ENCODE measurements around the gene BLOC1S6. TPM values are rescaled to one million over a fixed set of nuclear protein-coding genes. Genes with fewer than 3 reads are reported as not detected.
"Not testable (repeated sequence)": the region's sequence is repeated elsewhere in the genome, so short reads cannot be mapped to it uniquely, and the experiment has no call there.

Gene BLOC1S6
- total RNA-seq, 2 experiments from 2014 or later, result 36.1 to 52.5 TPM

DNA sequence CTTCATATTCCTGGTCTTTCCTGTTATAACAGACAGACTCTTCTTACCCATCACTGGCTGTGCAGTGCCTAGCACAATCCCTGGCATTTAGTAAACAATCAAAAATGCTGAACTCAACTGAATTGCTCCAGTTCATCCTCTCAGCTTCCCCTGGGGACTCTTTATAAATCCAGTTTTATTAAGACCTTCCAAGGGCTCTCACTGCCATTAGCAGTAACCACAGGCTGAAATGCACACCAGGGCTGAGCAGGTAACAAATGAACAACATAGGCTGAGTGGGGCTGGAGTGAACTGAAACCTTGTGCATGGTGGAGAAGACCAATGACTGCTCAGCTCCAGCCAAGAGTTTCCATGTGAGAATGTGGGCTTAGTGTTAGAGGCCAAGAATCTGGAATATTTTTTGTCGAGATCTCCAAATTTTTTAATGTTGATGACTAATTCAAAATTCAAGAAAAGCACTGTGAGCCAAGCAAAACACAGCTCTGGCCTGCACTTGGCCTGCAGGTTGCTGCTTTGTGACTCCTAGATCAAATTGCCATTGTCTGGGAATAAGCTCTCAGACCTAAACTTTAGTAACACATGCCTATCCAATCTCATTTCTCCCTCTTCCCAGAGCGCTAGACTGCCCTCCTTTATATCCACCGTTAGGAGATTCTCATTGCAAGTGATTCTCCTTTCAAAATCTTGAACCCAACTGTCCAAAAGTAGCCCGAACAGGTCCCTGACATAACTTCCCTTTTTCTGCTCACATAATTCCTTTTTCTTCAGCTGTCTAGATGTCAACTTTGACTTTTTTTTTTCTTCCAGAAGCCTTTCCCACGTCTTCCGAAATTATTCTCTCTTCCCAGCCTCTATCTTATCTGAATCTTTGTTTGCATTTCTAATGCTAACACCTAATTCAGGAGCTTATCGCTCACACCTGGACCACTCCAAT, 55.1 kb downstream of the BLOC1S6 start:
- Mint-ChIP-seq H3K36me3 (ENCODE audit: low read depth) (peaks cover 51% of the 10 kb centered on the region), H3K4me3 (no peak overlapping the region), H3K4me1 (peaks cover 91% of the 10 kb centered on the region), H3K9me3 (ENCODE audit: low read depth) (no peaks in the 10 kb centered on the region), H3K27me3 (no peaks in the 10 kb centered on the region), H3K27ac (peak overlapping the region; percentile 66)
- intact Hi-C loops (cut with DNase I, micrococcal nuclease), result loop anchor here in 1 of 2 experiments (5.0 kb wide), 1 partner anchor 50 kb away; no protein-coding TSS in a partner anchor
- POLR2A ChIA-PET, result no interaction called here
- CTCF ChIA-PET, result interaction anchor here (2.0 to 3.1 kb wide), 2 partner anchors 63 to 184 kb away, joined by 6 to 10 read pairs; no protein-coding TSS in a partner anchor
- ATAC-seq (no peak), DNase-seq (no peak)

DNA sequence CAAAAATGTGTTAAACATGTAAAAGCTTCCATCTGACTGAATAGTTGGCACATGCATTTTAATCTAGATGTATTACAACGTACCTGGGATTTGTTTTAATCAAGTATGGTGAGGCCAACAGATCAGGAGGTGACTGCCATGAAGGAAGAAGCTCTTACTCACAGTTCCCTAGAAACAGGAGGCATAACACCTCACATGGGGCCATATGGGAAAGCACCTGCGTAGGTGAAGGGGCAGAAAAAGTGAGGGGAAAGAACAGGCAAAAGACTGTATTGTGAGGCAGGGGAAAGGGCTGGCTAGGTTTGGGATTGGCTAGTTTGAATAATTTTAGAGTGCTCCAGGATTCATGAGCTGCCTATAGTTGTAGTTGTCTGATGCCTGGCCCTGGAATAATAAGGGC, 57.3 kb downstream of the BLOC1S6 start:
- peak; percentile 29 for DNase-seq

DNA sequence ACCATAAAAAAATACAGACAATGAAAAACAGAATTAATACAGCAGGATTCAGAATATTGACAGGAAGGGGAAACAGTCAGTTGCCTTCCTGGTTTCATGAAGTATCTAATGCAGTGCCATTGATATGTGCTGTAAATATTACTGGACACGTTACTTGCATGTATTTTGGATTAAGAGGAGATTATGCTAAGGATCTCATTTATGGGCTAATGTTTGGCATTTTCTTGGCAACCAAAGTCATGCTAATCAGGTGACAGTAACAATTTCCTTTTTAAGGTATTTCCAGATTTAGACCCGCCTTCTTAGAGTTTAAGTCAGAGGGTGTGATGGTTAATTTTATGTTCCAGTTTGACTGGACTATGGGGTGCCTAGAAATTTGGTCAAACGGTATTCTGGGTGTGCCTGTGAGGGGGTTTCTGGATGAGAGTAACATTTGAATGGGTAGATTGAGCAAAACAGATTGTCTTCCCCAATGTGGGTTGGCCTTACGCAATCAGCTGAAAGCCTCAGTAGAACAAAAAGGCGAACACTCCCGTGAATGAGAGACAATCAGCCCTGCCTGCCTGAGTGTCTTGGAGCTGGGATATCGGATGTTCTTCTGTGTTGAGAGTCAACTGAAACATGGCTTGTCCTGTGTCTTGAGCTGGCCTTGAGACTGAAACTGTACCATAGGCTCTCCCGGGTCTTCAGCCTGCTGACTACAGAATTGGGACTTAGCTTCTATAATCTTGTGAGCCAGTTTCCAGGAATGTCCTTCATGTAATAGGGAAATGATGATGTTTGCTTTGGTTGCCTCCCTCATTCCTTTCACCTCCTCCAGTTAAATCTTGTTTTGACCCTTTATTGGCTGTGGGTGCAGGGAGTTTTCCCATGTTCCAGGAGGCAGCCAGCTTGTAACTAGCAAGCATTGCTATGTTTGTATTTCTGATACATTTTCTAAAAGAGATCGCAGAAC, 58.1 kb downstream of the BLOC1S6 start:
- intact Hi-C loops (cut with DNase I, micrococcal nuclease), result no loop called here
- DNase-seq (peak; percentile 42), ATAC-seq (peak; percentile 57)
- Mint-ChIP-seq H3K36me3 (ENCODE audit: low read depth) (peaks cover 27% of the 10 kb centered on the region), H3K4me3 (peak overlapping the region; percentile 16), H3K27me3 (no peaks in the 10 kb centered on the region), H3K4me1 (peaks cover 80% of the 10 kb centered on the region), H3K27ac (peak overlapping the region; percentile 42), H3K9me3 (ENCODE audit: low read depth) (peaks cover 2% of the 10 kb centered on the region)
- ChIA-PET CTCF (interaction anchor here (0.6 to 2.0 kb wide), 4 partner anchors 31 to 60 kb away, joined by 4 to 6 read pairs (median 6); no protein-coding TSS in a partner anchor), POLR2A (interaction anchor here (1.0 kb wide), 1 partner anchor 8 kb away, joined by 5 read pairs; no protein-coding TSS in a partner anchor)

More for the DNA sequence above, 57.3 kb downstream of the BLOC1S6 start:
- H3K9me3 Mint-ChIP-seq (ENCODE audit: low read depth), result no peaks in the 10 kb centered on the region
- peaks cover 33% of the 10 kb centered on the region for H3K36me3 Mint-ChIP-seq (ENCODE audit: low read depth)
- no peaks in the 10 kb centered on the region for H3K27me3 Mint-ChIP-seq
- POLR2A ChIA-PET, result no interaction called here
- no peak overlapping the region for H3K4me3 Mint-ChIP-seq
- peak; percentile 54 for ATAC-seq
- peak overlapping the region; percentile 42 for H3K27ac Mint-ChIP-seq
- H3K4me1 Mint-ChIP-seq, result peaks cover 82% of the 10 kb centered on the region
- intact Hi-C loops (cut with DNase I, micrococcal nuclease), result loop anchor here in 1 of 2 experiments (5.0 kb wide), 1 partner anchor 48 kb away; no protein-coding TSS in a partner anchor
- CTCF ChIA-PET, result interaction anchor here (0.6 to 3.1 kb wide), 8 partner anchors 29 to 187 kb away, joined by 3 to 10 read pairs (median 4); no protein-coding TSS in a partner anchor

DNA sequence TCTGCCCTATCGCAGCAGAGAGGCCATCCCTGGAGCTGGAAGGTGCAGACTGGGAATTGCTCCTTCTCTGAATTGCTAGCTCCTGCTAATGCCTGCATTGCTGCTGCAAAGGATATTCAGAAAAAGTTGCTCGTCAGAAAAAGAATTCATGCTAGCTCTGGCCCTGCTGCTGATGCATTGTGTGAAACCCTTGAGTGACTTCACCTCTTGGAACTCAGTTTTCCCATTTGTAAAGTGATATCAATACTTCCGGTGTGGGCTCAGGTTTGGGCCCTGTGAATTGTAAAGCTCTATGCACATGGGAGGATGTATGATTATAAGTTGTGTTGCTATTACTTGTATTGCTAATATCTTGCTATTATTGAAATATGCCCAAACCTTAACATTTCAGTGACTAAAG, 59.0 kb downstream of the BLOC1S6 start:
- peaks cover 73% of the 10 kb centered on the region for H3K4me1 Mint-ChIP-seq
- ATAC-seq, result no peak
- intact Hi-C loops (cut with DNase I, micrococcal nuclease), result no loop called here
- no peak overlapping the region for H3K4me3 Mint-ChIP-seq
- peak; percentile 24 for DNase-seq
- no peak overlapping the region for H3K27ac Mint-ChIP-seq
- H3K36me3 Mint-ChIP-seq (ENCODE audit: low read depth), result peaks cover 31% of the 10 kb centered on the region
- CTCF ChIA-PET, result interaction anchor here (0.8 to 2.0 kb wide), 2 partner anchors 25 to 60 kb away, joined by 3 to 6 read pairs; no protein-coding TSS in a partner anchor
- POLR2A ChIA-PET, result interaction anchor here (1.0 kb wide), 1 partner anchor 9 kb away, joined by 5 read pairs; no protein-coding TSS in a partner anchor
- peaks cover 5% of the 10 kb centered on the region for H3K9me3 Mint-ChIP-seq (ENCODE audit: low read depth)
- H3K27me3 Mint-ChIP-seq, result no peaks in the 10 kb centered on the region

DNA sequence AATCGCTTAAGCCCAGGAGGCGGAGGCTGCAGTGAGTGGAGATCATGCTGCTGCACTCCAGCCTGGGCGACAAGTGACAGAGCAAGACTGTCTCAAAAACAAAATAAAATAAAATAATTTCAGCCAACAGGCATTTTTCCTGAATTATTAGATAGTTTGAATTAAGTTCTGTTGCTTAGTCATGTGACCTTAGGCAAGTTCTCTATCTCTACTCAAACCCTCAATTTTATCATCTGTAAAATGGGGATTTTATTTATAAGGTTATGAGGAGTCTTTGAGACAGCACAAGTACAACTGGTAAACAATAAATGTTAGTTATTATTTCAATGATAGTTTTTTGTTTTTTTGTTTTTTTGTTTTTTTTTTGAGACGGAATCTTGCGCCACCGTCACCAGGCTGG, 60.6 kb downstream of the BLOC1S6 start:
- intact Hi-C loops (cut with DNase I, micrococcal nuclease), result no loop called here
- POLR2A ChIA-PET, result no interaction called here
- no peak for DNase-seq
- CTCF ChIA-PET, result no interaction called here
- H3K27ac Mint-ChIP-seq, result no peak overlapping the region
- H3K36me3 Mint-ChIP-seq (ENCODE audit: low read depth), result peaks cover 19% of the 10 kb centered on the region
- H3K9me3 Mint-ChIP-seq (ENCODE audit: low read depth), result peaks cover 5% of the 10 kb centered on the region
- no peaks in the 10 kb centered on the region for H3K27me3 Mint-ChIP-seq
- no peak overlapping the region for H3K4me3 Mint-ChIP-seq
- no peak for ATAC-seq
- H3K4me1 Mint-ChIP-seq, result peaks cover 64% of the 10 kb centered on the region

DNA sequence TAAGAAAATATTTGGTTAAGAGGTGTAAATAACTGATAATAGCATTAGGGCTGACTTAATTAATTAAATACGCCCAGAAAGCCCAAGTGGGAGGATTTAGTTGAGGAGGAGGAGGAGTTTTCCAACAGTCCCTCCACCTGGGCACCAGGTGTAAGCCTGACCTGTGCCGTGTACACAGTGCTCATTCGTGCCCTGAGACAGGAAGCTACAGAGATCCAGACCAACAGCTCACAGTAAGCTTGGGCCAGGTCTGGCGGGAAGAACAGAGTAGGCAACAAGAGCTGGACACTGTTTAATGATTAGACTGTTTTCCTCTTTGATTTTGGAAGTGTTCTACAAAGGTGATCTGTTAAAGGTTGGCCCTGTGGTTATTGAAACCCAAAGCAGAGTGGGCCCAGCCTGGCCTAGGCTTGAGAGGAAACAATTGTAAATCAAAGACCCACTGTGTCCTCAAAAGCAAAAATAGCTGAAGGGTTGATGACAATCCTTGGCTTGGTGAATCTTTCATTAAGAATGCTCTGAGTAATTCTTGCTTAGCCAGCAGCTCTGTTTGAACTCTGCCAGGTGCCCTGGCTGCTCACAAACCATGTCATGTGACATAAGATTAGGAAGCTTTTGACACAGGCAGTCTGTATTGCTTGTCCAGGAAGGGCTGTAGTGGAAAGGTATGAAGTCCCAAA, 61.5 kb downstream of the BLOC1S6 start:
- DNase-seq, result no peak
- H3K27me3 Mint-ChIP-seq, result no peaks in the 10 kb centered on the region
- no peak for ATAC-seq
- H3K4me3 Mint-ChIP-seq, result no peak overlapping the region
- intact Hi-C loops (cut with DNase I, micrococcal nuclease), result no loop called here
- CTCF ChIA-PET, result interaction anchor here (0.5 to 1.4 kb wide), 5 partner anchors 10 to 110 kb away, joined by 3 to 4 read pairs (median 3); partner anchors contain the start of gene SQOR
- peak overlapping the region; percentile 47 for H3K27ac Mint-ChIP-seq
- H3K36me3 Mint-ChIP-seq (ENCODE audit: low read depth), result peaks cover 18% of the 10 kb centered on the region
- peaks cover 65% of the 10 kb centered on the region for H3K4me1 Mint-ChIP-seq
- H3K9me3 Mint-ChIP-seq (ENCODE audit: low read depth), result peaks cover 5% of the 10 kb centered on the region
- POLR2A ChIA-PET, result interaction anchor here (1.2 kb wide), 1 partner anchor 11 kb away, joined by 5 read pairs; no protein-coding TSS in a partner anchor

DNA sequence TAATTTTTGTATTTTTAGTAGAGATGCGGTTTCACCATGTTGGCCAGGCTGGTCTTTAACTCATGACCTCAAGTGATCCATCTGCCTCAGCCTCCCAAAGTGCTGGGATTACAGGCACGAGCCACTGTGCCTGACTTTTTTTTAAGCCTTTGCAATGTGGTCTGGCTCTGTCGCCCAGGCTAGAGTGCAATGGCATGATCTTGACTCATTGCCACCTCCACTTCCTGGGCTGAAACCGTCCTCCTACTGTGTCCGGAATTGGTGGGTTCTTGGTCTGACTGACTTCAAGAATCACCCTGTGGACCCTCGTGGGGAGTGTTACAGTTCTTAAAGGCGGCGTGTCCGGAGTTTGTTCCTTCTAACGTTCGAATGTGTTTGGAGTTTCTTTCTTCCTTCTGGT, 62.8 kb downstream of the BLOC1S6 start:
- ATAC-seq (peak; percentile 43), DNase-seq (peak; percentile 36)
- H3K9me3 Mint-ChIP-seq (ENCODE audit: low read depth); H3K27me3 Mint-ChIP-seq; intact Hi-C loops (cut with DNase I, micrococcal nuclease); POLR2A ChIA-PET: not testable (repeated sequence)
- Mint-ChIP-seq H3K27ac (peak overlapping the region; percentile 73), H3K36me3 (ENCODE audit: low read depth) (peaks cover 17% of the 10 kb centered on the region), H3K4me1 (peaks cover 65% of the 10 kb centered on the region), H3K4me3 (peak overlapping the region; percentile 27)
- CTCF ChIA-PET, result interaction anchor here (1.4 kb wide), 1 partner anchor 36 kb away, joined by 3 read pairs; no protein-coding TSS in a partner anchor

DNA sequence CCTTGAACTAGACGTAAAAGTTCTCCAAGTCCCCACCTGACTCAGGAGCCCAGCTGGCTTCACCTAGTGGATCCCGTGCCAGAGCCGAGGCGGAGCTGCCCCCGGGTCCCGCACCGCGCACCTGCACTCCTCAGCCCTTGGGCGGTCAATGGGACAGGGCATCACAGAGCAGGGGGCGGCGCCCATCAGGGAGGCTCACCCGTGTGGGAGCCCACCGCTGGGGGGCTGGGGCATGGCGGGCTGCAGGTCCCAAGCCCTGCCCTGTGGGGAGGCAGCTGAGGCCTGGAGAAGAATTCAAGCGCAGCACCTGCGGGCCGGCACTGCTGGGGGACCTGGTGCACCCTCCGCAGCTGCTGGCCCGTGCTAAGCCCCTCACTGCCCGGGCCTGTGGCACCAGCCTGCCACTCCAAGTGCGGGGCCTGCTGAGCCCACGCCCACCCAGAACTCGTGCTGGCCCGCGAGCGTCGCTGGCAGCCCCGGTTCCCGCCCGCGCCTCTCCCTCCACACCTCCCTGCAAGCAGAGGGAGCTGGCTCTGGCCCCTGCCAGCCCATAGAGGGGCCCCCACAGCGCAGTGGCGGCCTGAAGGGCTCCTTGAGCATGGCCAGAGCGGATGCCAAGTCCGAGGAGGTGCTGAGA, 63.8 kb downstream of the BLOC1S6 start:
- H3K27me3 Mint-ChIP-seq, result no peaks in the 10 kb centered on the region
- intact Hi-C loops (cut with DNase I, micrococcal nuclease), result no loop called here
- no peak overlapping the region for H3K4me3 Mint-ChIP-seq
- peaks cover 59% of the 10 kb centered on the region for H3K4me1 Mint-ChIP-seq
- DNase-seq (no peak), ATAC-seq (no peak)
- H3K27ac Mint-ChIP-seq, result no peak overlapping the region
- CTCF ChIA-PET, result interaction anchor here (0.6 kb wide), 2 partner anchors 25 to 27 kb away, joined by 3 read pairs; no protein-coding TSS in a partner anchor
- H3K36me3 Mint-ChIP-seq (ENCODE audit: low read depth), result peaks cover 17% of the 10 kb centered on the region
- POLR2A ChIA-PET, result interaction anchor here (0.6 kb wide), 1 partner anchor 27 kb away, joined by 3 read pairs; no protein-coding TSS in a partner anchor
- H3K9me3 Mint-ChIP-seq (ENCODE audit: low read depth), result peaks cover 6% of the 10 kb centered on the region

DNA sequence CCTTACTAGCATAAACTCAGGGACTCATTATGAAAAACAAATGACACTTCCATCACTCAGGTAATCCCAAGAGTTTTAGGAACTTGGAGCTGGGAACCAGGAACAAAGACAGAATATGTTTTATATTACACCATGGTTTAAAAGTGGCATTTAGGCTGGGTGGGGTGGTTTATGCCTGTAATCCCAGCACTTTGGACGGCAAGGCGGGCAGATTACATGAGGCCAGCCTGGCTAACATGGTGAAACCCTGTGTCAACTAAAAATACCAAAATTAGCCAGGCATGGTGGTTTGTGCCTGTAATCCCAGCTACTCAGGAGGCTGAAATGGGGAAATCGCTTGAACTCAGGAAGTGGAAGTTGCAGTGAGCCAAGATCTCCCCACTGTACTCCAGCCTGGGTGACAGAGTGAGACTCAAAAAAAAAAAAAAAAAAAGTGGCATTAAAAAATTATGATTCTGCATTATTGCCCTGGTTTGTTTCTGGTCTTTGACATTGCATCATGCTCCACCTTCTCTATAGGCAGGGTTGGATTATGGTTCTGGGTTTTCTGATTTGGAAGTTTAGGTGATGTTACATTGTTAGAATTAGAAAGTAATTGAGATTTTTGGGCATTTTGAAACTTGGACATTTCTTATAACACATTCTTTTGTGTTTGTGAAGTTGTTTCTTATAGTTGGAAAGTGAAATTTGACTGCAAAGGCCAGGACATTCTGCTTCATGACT, 66.7 kb downstream of the BLOC1S6 start:
- intact Hi-C loops (cut with DNase I, micrococcal nuclease), result no loop called here
- no peaks in the 10 kb centered on the region for H3K27me3 Mint-ChIP-seq
- CTCF ChIA-PET, result interaction anchor here (1.3 kb wide), 1 partner anchor 52 kb away, joined by 4 read pairs; no protein-coding TSS in a partner anchor
- peak overlapping the region; percentile 19 for H3K27ac Mint-ChIP-seq
- H3K9me3 Mint-ChIP-seq (ENCODE audit: low read depth), result peaks cover 6% of the 10 kb centered on the region
- H3K36me3 Mint-ChIP-seq (ENCODE audit: low read depth), result peaks cover 17% of the 10 kb centered on the region
- POLR2A ChIA-PET, result interaction anchor here (0.6 kb wide), 1 partner anchor 10 kb away, joined by 5 read pairs; no protein-coding TSS in a partner anchor
- H3K4me1 Mint-ChIP-seq, result peaks cover 49% of the 10 kb centered on the region
- ATAC-seq (no peak), DNase-seq (no peak)
- H3K4me3 Mint-ChIP-seq, result no peak overlapping the region

All from activated CD4-positive, alpha-beta T cell treated with anti-CD3 and anti-CD28 coated beads for 36 hours (primary cell).